Kidney epithelial cell (primary cell): ENCODE results near the gene TNRC6C. TPM values are rescaled to one million over a fixed set of nuclear protein-coding genes. Genes with fewer than 3 reads are reported as not detected.

Source experiments
- DNase-seq: peaks from one replicate; pipeline ENCODE4 v3.0.0-alpha.2; 2010; ENCODE audit warnings: low read depth
- H3K27me3 ChIP-seq: 2 replicates; pipeline ENCODE4 v1.6.0; 2011; ENCODE audit warnings: low read length; ENCODE audit not compliant: control insufficient read depth, insufficient read depth
- H3K36me3 ChIP-seq: 2 replicates; pipeline ENCODE4 v1.5.1; 2011; ENCODE audit warnings: low read length; ENCODE audit not compliant: control insufficient read depth, insufficient read depth
- H3K4me3 ChIP-seq: 2 replicates; pipeline ENCODE4 v1.5.1; 2011; ENCODE audit warnings: low read depth, mild to moderate bottlenecking, control low read depth, low read length
- CTCF ChIP-seq: IDR thresholded peaks from 2 replicates; pipeline ENCODE4 v1.5.1; 2011; ENCODE audit warnings: mild to moderate bottlenecking, moderate library complexity, low read length, control low read depth, inconsistent platforms; ENCODE audit not compliant: insufficient read depth, poor library complexity, severe bottlenecking
- total RNA-seq: library from RNA; depleted of rRNA; stranded (reverse); fragments of >200 nt; gene quantifications from 2 replicates; pipeline ENCODE4 v1.2.3, GENCODE V29; 2015

The TNRC6C gene
- 5.1 and 5.3 TPM in 2 replicates for total RNA-seq

- H3K27me3 ChIP-seq: peaks cover 21% of the 10 kb centered on the region
- no peaks in the 10 kb centered on the region for H3K36me3 ChIP-seq
- no peak for TF ChIP-seq CTCF
- DNase-seq: peak; percentile 90
- H3K4me3 ChIP-seq: peak within 1 kb of the TSS; percentile 62
Observed at GRCh38 chr17:77957857-77958715, at the start of gene TNRC6C. Gene TNRC6C (plus strand): TSS chr17:77958703. CDS start chr17:78004207, 45,504 bp downstream.

GRCh38 chr17:77909236-77909635 is 49.3 kb upstream of the TNRC6C start:
- Histone ChIP-seq H3K36me3 (no peaks in the 10 kb centered on the region), H3K27me3 (peaks cover 15% of the 10 kb centered on the region)

GRCh38 chr17:77909816-77910215 is 48.7 kb upstream of the TNRC6C start:
- peaks cover 18% of the 10 kb centered on the region for H3K27me3 ChIP-seq
- no peak for TF ChIP-seq CTCF

More at GRCh38 chr17:77909236-77909635, 49.3 kb upstream of the TNRC6C start:
- no peak for DNase-seq
- no peak overlapping the region for H3K4me3 ChIP-seq
- TF ChIP-seq CTCF: no peak

GRCh38 chr17:77914385-77915254 is 43.9 kb upstream of the TNRC6C start:
- peak; percentile 6 for TF ChIP-seq CTCF
- H3K4me3 ChIP-seq: no peak overlapping the region
- no peaks in the 10 kb centered on the region for H3K36me3 ChIP-seq
- DNase-seq: no peak
- H3K27me3 ChIP-seq: peaks cover 16% of the 10 kb centered on the region

More at GRCh38 chr17:77909816-77910215, 48.7 kb upstream of the TNRC6C start:
- DNase-seq: no peak
- Histone ChIP-seq H3K4me3 (no peak overlapping the region), H3K36me3 (no peaks in the 10 kb centered on the region)

- peaks cover 15% of the 10 kb centered on the region for H3K27me3 ChIP-seq
- no peak for TF ChIP-seq CTCF
- no peak for DNase-seq
- H3K4me3 ChIP-seq: no peak overlapping the region
- no peaks in the 10 kb centered on the region for H3K36me3 ChIP-seq
Observed at GRCh38 chr17:77915594-77916021, 42.9 kb upstream of the TNRC6C start.
